ENCODE data around the gene SLC6A15. TPM values are rescaled to one million over a fixed set of nuclear protein-coding genes. Genes with fewer than 3 reads are reported as not detected.

The SLC6A15 gene
- total RNA-seq, 2 experiments from 2014 or later: 0.25 to 0.43 TPM

DNA sequence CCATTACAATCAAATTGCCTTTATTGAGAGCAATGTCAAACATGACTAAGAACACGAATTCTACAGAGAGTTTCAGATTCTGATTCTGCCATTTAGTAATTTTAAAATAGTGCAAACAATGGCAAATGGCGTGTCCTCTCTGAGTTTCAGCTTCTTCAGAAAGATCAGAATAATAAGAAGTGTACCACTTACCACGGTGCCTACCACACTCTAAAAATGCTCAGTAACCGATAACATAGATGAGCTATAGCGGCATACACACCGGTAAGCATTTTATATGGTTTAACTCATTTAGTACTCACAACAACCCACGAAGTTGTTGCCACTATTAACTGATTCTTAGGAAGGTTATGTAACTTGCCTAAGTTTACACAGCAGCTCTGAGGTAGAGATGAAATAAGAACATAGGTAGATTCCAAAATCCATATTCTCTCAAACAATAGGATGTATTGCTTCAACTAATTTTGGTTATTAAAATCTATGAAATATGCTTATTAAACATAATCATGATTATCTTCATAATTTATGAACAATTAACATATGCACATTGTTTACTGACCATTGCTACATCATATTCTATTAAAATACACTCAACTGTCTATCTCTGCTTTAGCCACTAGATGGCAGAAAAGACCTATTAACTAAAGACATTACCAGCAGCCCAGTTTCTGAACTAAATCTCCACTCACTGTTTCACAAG, 38.3 kb downstream of the SLC6A15 start:
- H3K27me3 Mint-ChIP-seq: peaks cover 5% of the 10 kb centered on the region
- H3K9me3 Mint-ChIP-seq (ENCODE audit: low read depth): no peaks in the 10 kb centered on the region
- no peaks in the 10 kb centered on the region for H3K4me1 Mint-ChIP-seq
- H3K4me3 Mint-ChIP-seq: no peak overlapping the region
- DNase-seq (no peak), ATAC-seq (peak; percentile 53)
- no peaks in the 10 kb centered on the region for H3K36me3 Mint-ChIP-seq (ENCODE audit: low read depth)
- POLR2A ChIA-PET: no interaction called here
- H3K27ac Mint-ChIP-seq: no peak overlapping the region
- intact Hi-C loops (cut with DNase I, micrococcal nuclease): loop anchor here (1.0 to 10.0 kb wide), 5 partner anchors 155 to 1048 kb away; no protein-coding TSS in a partner anchor
- CTCF ChIA-PET: interaction anchor here (0.6 to 4.3 kb wide), 20 partner anchors 8 to 1047 kb away, joined by 3 to 75 read pairs (median 4); partner anchors contain the start of genes ALX1 and NTS

DNA sequence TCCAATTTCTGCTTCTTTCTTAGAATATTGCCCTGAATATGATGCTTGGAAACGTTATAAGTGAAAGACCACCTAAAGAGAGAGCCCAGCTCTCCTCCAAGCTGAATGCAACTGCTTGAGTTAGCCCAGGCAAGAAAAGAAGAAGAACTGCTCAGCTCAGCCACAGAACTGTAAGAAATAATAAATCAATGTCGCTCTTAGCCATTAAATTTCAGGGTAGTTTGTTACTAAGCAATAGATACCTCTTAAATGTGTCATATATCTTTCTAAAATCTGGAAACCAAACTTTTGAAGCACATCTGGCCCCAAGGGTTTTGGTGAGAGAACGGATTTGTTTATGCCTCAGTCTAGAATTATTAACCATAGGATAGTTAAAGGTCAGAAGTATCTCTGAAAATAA, 50.4 kb downstream of the SLC6A15 start:
- ATAC-seq (no peak), DNase-seq (no peak)
- no peaks in the 10 kb centered on the region for H3K9me3 Mint-ChIP-seq (ENCODE audit: low read depth)
- no peak overlapping the region for H3K4me3 Mint-ChIP-seq
- ChIA-PET CTCF (interaction anchor here (1.2 to 1.8 kb wide), 2 partner anchors 20 to 167 kb away, joined by 3 to 5 read pairs; no protein-coding TSS in a partner anchor), POLR2A (no interaction called here)
- no peaks in the 10 kb centered on the region for H3K4me1 Mint-ChIP-seq
- H3K36me3 Mint-ChIP-seq (ENCODE audit: low read depth): no peaks in the 10 kb centered on the region
- peaks cover 5% of the 10 kb centered on the region for H3K27me3 Mint-ChIP-seq
- H3K27ac Mint-ChIP-seq: no peak overlapping the region
- intact Hi-C loops (cut with DNase I, micrococcal nuclease): no loop called here

DNA sequence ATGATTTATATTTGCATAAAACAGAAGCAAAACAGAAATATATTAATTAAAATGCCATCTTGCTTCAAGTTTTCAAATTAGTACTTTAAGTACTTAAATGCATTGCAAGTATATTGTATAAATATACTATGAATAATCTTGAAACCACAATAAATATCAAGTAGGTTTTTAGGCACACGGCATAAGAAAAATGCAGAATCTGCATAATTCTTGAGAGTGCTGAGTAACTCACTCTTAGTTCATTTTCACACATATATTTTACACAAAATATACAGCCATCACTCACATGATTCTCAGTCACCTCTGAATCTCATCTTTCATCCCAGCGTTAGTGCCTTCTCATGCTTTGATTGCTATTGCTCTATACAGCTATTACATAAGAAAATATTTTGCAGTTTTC, 51.9 kb downstream of the SLC6A15 start:
- ChIA-PET CTCF (no interaction called here), POLR2A (no interaction called here)
- Mint-ChIP-seq H3K27me3 (peaks cover 9% of the 10 kb centered on the region), H3K36me3 (ENCODE audit: low read depth) (no peaks in the 10 kb centered on the region), H3K9me3 (ENCODE audit: low read depth) (no peaks in the 10 kb centered on the region), H3K27ac (no peak overlapping the region), H3K4me3 (no peak overlapping the region), H3K4me1 (no peaks in the 10 kb centered on the region)
- ATAC-seq (no peak), DNase-seq (no peak)
- intact Hi-C loops (cut with DNase I, micrococcal nuclease): no loop called here

DNA sequence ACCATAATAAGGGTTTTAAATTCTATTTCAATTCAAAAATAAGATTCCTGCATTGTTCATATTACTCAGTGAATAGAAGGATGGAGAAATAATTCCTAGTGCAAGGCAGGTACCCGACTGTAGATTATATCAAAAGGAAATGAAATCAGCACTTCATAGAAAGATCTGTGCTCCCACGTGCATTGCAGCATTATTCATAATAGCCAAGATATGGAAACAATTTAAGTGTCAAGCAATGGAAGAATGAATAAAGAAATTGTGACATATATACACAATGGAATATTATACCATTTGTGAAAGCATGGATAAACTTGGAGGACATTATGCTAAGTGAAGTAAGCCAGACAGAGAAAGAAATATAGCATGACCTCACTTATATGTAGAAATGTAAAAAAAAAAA, 53.8 kb downstream of the SLC6A15 start:
- no peak overlapping the region for H3K27ac Mint-ChIP-seq
- intact Hi-C loops (cut with DNase I, micrococcal nuclease): no loop called here
- DNase-seq (no peak), ATAC-seq (no peak)
- no peak overlapping the region for H3K4me3 Mint-ChIP-seq
- ChIA-PET POLR2A (no interaction called here), CTCF (no interaction called here)
- no peaks in the 10 kb centered on the region for H3K9me3 Mint-ChIP-seq (ENCODE audit: low read depth)
- no peaks in the 10 kb centered on the region for H3K36me3 Mint-ChIP-seq (ENCODE audit: low read depth)
- H3K27me3 Mint-ChIP-seq: peaks cover 8% of the 10 kb centered on the region
- H3K4me1 Mint-ChIP-seq: no peaks in the 10 kb centered on the region

DNA sequence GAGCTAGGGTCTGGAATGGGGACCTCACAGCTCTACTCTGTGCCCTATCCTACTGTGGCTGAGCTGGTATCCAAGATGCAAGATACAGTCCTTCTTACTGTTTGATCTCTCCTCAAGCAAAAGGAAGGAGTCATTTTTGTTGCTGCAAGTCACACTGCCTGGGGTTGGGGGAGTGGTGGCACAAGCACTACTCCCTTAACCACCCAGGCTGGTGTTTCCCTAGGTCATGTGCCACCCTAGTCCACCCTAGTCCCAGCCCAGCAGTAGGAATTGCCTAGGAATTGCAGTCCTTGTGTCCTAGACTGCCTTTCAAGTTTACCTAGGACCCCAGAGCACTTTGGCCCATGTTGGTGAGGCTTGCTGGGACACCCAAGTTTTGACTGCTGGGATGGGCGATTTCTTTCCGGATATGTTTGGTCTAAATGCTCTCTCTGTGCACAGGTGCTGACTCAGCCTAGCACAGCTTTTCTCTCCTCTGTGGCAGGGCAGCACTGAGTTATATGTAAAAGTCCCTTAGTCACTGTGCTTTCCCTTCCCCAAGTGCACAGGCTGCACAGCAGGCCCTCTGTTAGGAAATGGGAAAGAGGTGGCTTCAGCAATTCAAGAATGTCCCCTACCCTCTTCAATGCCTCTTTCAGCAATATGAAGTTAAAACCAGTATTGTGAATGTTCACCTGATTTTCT, 54.9 kb downstream of the SLC6A15 start:
- Mint-ChIP-seq H3K9me3 (ENCODE audit: low read depth) (no peaks in the 10 kb centered on the region), H3K4me1 (no peaks in the 10 kb centered on the region), H3K36me3 (ENCODE audit: low read depth) (no peaks in the 10 kb centered on the region), H3K27me3 (peaks cover 8% of the 10 kb centered on the region), H3K27ac (no peak overlapping the region), H3K4me3 (no peak overlapping the region)
- ATAC-seq (no peak), DNase-seq (no peak)
- POLR2A ChIA-PET: interaction anchor here (0.6 kb wide), 1 partner anchor 603 kb away, joined by 3 read pairs; no protein-coding TSS in a partner anchor
- intact Hi-C loops (cut with DNase I, micrococcal nuclease): no loop called here
- CTCF ChIA-PET: interaction anchor here (0.6 to 1.0 kb wide), 2 partner anchors 15 to 17 kb away, joined by 3 read pairs; no protein-coding TSS in a partner anchor

DNA sequence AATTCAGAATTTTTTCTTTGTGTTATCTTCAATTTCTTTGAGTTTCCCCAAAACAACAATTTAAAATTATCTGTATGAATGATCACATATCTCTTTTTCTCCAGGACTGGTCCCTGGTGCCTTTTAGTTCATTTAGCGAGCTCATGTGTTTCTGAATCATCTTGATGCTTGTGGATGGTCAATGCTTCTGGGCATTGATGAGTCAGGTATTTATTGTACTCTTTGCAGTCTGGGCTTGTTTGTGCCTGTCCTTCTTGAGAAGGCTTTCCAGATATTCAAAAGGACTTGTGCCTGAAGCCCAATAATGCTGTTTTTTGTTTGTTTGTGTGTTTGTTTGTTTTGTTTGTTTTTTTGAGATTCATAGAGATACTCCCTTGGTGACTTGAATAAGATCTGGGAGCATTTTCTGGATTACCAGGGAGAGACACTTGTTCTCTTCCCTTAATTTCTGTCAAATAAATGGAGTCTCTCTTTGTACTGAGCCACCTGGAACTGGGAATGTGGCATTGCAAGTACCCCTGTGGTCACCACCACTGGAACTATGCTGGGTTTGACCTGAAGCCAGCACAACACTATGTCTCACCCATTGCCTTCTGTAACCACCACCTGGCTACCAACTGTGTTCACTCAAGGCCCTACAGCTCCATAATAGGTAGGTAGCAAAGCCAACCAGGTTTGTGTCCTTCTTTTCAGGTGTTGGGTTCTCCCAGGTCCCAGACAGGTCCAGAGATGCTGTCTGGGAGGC, 56.3 kb downstream of the SLC6A15 start:
- Mint-ChIP-seq H3K36me3 (ENCODE audit: low read depth) (no peaks in the 10 kb centered on the region), H3K27me3 (peaks cover 8% of the 10 kb centered on the region), H3K9me3 (ENCODE audit: low read depth) (no peaks in the 10 kb centered on the region), H3K27ac (no peak overlapping the region), H3K4me1 (no peaks in the 10 kb centered on the region), H3K4me3 (no peak overlapping the region)
- DNase-seq: no peak
- ATAC-seq: no peak
- ChIA-PET POLR2A (no interaction called here), CTCF (interaction anchor here (1.5 kb wide), 1 partner anchor 13 kb away, joined by 4 read pairs; no protein-coding TSS in a partner anchor)
- intact Hi-C loops (cut with DNase I, micrococcal nuclease): no loop called here

DNA sequence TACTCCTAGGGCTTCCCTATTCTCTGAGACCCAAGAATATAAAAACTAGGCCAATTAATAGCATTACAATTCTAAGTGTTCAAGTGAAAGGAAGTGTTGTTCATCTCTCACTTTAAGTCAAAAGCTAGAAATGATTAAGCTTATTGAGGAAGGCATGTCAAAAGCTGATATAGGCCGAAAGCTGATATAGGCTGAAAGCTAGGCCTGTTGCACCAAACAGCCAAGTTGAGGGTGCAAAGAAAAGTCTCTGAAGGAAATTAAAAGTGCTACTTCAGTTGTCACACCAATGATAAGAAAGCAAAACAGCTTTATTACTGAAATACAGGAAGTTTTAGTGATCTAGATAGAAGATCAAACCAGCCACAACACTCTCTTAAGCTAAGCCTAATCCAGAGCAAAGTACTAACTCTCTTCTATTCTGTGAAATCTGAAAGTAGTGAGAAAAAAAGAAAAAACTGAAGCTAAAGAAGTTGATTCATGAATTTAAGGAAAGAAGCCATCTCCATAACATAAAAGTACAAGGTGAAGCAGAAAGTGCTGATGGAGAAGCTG, 68.9 kb downstream of the SLC6A15 start:
- no peak for DNase-seq
- Mint-ChIP-seq H3K4me3 (no peak overlapping the region), H3K9me3 (ENCODE audit: low read depth) (no peaks in the 10 kb centered on the region), H3K27me3 (no peaks in the 10 kb centered on the region), H3K4me1 (peaks cover 13% of the 10 kb centered on the region), H3K27ac (no peak overlapping the region), H3K36me3 (ENCODE audit: low read depth) (no peaks in the 10 kb centered on the region)
- ChIA-PET CTCF (interaction anchor here (0.6 to 1.5 kb wide), 4 partner anchors 12 to 91 kb away, joined by 3 to 4 read pairs (median 4); no protein-coding TSS in a partner anchor), POLR2A (no interaction called here)
- ATAC-seq: peak; percentile 76
- intact Hi-C loops (cut with DNase I, micrococcal nuclease): no loop called here

DNA sequence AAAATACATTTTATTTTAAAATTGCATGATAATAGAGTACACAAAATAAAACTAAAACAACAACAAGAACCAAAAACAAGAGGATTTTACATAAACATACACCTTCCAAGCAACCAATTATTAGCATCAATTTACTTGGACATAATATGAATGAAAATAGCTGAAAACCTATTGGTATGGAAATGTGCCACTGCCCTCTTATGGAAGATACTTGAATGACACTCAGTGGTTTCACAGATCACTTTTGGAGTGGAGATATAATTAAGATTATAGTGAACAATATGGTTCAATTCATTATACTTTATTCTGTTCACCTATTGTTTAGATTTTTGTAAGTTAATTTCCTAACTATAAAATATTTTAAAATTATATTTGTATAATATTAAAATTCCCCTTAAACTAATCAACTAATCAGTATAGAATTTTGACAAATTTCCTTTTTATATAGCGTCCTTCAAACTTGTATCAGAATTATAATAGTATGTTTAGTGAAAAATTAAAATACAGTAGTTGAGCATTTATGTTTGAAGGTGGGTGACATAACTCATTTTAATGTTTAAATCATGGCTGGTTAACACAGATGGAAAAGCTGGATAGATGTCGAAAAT, 70.1 kb downstream of the SLC6A15 start:
- Mint-ChIP-seq H3K27me3 (no peaks in the 10 kb centered on the region), H3K4me3 (no peak overlapping the region), H3K4me1 (peaks cover 13% of the 10 kb centered on the region), H3K36me3 (ENCODE audit: low read depth) (no peaks in the 10 kb centered on the region), H3K9me3 (ENCODE audit: low read depth) (no peaks in the 10 kb centered on the region), H3K27ac (no peak overlapping the region)
- intact Hi-C loops (cut with DNase I, micrococcal nuclease): no loop called here
- POLR2A ChIA-PET: no interaction called here
- CTCF ChIA-PET: interaction anchor here (0.5 to 1.5 kb wide), 5 partner anchors 10 to 417 kb away, joined by 3 to 4 read pairs (median 4); no protein-coding TSS in a partner anchor
- ATAC-seq: no peak
- DNase-seq: no peak

DNA sequence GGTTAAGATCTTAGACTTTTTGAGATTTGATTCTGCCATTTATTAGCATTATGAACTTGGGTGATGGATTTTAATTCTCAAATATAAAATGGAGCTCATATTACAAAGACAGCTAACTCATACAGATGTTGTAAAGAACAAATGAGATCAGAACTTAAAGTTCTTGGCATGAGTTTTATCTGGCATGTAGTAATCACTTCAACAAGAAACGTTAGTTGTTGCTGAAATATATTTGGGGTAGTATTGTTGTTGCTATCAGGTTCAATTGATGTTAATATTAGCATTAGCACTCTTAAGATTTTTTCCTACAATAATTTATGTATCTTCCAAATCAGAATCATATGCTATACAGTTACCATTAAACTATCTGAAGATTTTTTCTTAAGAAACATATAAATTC, 71.0 kb downstream of the SLC6A15 start:
- Mint-ChIP-seq H3K27ac (no peak overlapping the region), H3K9me3 (ENCODE audit: low read depth) (no peaks in the 10 kb centered on the region), H3K4me1 (peaks cover 13% of the 10 kb centered on the region), H3K27me3 (no peaks in the 10 kb centered on the region), H3K4me3 (no peak overlapping the region), H3K36me3 (ENCODE audit: low read depth) (no peaks in the 10 kb centered on the region)
- ChIA-PET CTCF (interaction anchor here (0.6 to 0.7 kb wide), 2 partner anchors 34 to 188 kb away, joined by 3 to 5 read pairs; no protein-coding TSS in a partner anchor), POLR2A (no interaction called here)
- DNase-seq (no peak), ATAC-seq (no peak)
- intact Hi-C loops (cut with DNase I, micrococcal nuclease): loop anchor here in 1 of 2 experiments (2.0 kb wide), 1 partner anchor 1015 kb away; no protein-coding TSS in a partner anchor

DNA sequence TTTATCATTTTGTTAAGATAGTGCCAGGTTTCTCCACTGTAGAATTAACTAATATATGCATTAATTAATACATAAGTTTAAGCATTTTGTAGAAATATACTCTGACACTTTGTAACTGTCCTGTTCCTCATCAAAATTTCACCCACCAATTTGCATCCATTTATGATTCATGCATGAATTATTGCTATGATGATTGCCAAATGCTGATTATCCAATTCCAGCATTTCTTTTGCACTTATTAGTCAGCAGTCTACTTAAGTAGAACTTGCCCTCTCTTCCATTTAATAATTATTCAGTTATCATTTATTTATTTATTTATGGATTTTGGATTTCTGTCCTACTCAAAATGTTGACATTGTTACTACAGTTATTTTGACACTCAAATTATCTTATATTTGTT, 72.2 kb downstream of the SLC6A15 start:
- no peaks in the 10 kb centered on the region for H3K27me3 Mint-ChIP-seq
- ChIA-PET CTCF (no interaction called here), POLR2A (no interaction called here)
- no peak for ATAC-seq
- no peaks in the 10 kb centered on the region for H3K9me3 Mint-ChIP-seq (ENCODE audit: low read depth)
- intact Hi-C loops (cut with DNase I, micrococcal nuclease): loop anchor here in 1 of 2 experiments (2.0 kb wide), 1 partner anchor 1014 kb away; no protein-coding TSS in a partner anchor
- no peaks in the 10 kb centered on the region for H3K36me3 Mint-ChIP-seq (ENCODE audit: low read depth)
- no peak overlapping the region for H3K4me3 Mint-ChIP-seq
- peaks cover 13% of the 10 kb centered on the region for H3K4me1 Mint-ChIP-seq
- H3K27ac Mint-ChIP-seq: no peak overlapping the region
- no peak for DNase-seq

DNA sequence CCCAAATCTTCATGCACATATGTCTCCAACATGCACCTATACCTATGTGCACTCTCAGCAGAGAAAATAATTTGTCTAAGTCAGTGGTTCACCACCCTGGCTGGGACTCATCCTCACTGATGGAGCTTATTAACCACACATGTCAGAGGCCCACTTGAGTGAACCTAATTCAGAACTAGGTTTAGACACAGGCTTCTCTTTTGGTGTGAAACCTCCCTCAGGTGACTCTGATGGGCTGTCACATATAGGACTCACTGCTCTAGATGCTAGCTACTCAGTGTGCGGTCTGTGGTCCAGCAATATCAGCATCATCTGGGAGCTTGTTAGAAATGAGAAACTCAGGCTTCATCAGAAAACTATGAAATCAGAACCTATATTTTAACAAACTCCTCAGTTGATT, 85.7 kb downstream of the SLC6A15 start:
- H3K4me3 Mint-ChIP-seq: no peak overlapping the region
- no peak overlapping the region for H3K27ac Mint-ChIP-seq
- ATAC-seq (no peak), DNase-seq (no peak)
- ChIA-PET CTCF (no interaction called here), POLR2A (no interaction called here)
- peaks cover 3% of the 10 kb centered on the region for H3K27me3 Mint-ChIP-seq
- no peaks in the 10 kb centered on the region for H3K36me3 Mint-ChIP-seq (ENCODE audit: low read depth)
- H3K4me1 Mint-ChIP-seq: no peaks in the 10 kb centered on the region
- intact Hi-C loops (cut with DNase I, micrococcal nuclease): no loop called here
- H3K9me3 Mint-ChIP-seq (ENCODE audit: low read depth): no peaks in the 10 kb centered on the region

Data from activated CD4-positive, alpha-beta T cell treated with anti-CD3 and anti-CD28 coated beads for 36 hours (primary cell).